Mucosa of rectum (tissue), 2 donors: ENCODE results near the gene JCAD.

ENCODE experiments used
- H3K27ac ChIP-seq, 2 donors: one replicate each; pipeline ENCODE4 v1.7.0; 2013; ENCODE audit warnings: inconsistent platforms in 2 of 2, low read depth in 2 of 2, low read length in 2 of 2
- H3K27me3 ChIP-seq, 2 donors: one replicate each; pipeline ENCODE4 v1.7.0; 2013; ENCODE audit warnings: low read length in 2 of 2; ENCODE audit not compliant: control insufficient read depth in 2 of 2, insufficient read depth in 2 of 2
- H3K36me3 ChIP-seq, 2 donors: one replicate each; pipeline ENCODE4 v1.7.0; 2013; ENCODE audit warnings: low read length in 2 of 2; ENCODE audit not compliant: control insufficient read depth in 2 of 2, insufficient read depth in 2 of 2
- H3K4me1 ChIP-seq, 2 donors: one replicate each; pipeline ENCODE4 v1.7.0; 2013; ENCODE audit warnings: low read length in 2 of 2, mild to moderate bottlenecking in 1 of 2; ENCODE audit not compliant: control insufficient read depth in 2 of 2, insufficient read depth in 2 of 2
- H3K4me3 ChIP-seq, 2 donors: one replicate each; pipeline ENCODE4 v1.7.0; 2013; ENCODE audit warnings: low read length in 2 of 2
- H3K9ac ChIP-seq, 2 donors: one replicate each; pipeline ENCODE4 v1.7.0; 2013; ENCODE audit warnings: low read length in 2 of 2, low read depth in 1 of 2, mild to moderate bottlenecking in 1 of 2
- H3K9me3 ChIP-seq, 2 donors: one replicate each; pipeline ENCODE4 v1.7.0; 2013; ENCODE audit warnings: low read length in 2 of 2; ENCODE audit not compliant: control insufficient read depth in 2 of 2
- donor health status: healthy.
- donor health status: Normal muscosa, but diverticular disease.

Gene JCAD

GRCh38 chr10:30074090-30074489 is 14.7 kb upstream of the JCAD start:
- H3K9ac ChIP-seq: no peak overlapping the region
- no peaks in the 10 kb centered on the region for H3K9me3 ChIP-seq
- H3K27ac ChIP-seq: no peak overlapping the region
- H3K4me3 ChIP-seq: no peak overlapping the region
- H3K27me3 ChIP-seq: no peaks in the 10 kb centered on the region
- H3K36me3 ChIP-seq: no peaks in the 10 kb centered on the region
- H3K4me1 ChIP-seq: no peaks in the 10 kb centered on the region

DNA sequence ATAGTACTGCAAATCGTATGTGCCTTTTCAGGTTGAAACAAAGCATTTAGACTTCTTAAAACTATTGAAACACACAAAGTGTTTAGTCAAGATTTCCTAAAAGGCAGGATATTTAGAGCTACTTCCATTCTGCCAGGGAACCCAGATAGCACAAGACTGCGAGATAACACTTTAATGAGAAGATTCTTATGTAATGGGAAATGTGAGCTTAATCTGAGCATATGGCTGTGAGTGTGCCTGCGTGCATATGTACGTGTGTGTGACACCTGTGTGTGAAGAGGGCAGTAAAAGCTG is 14.3 kb upstream of the JCAD start:
- no peaks in the 10 kb centered on the region for H3K27me3 ChIP-seq
- no peaks in the 10 kb centered on the region for H3K36me3 ChIP-seq
- no peak overlapping the region for H3K27ac ChIP-seq
- H3K4me1 ChIP-seq: no peaks in the 10 kb centered on the region
- no peak overlapping the region for H3K9ac ChIP-seq
- H3K4me3 ChIP-seq: no peak overlapping the region
- no peaks in the 10 kb centered on the region for H3K9me3 ChIP-seq

DNA sequence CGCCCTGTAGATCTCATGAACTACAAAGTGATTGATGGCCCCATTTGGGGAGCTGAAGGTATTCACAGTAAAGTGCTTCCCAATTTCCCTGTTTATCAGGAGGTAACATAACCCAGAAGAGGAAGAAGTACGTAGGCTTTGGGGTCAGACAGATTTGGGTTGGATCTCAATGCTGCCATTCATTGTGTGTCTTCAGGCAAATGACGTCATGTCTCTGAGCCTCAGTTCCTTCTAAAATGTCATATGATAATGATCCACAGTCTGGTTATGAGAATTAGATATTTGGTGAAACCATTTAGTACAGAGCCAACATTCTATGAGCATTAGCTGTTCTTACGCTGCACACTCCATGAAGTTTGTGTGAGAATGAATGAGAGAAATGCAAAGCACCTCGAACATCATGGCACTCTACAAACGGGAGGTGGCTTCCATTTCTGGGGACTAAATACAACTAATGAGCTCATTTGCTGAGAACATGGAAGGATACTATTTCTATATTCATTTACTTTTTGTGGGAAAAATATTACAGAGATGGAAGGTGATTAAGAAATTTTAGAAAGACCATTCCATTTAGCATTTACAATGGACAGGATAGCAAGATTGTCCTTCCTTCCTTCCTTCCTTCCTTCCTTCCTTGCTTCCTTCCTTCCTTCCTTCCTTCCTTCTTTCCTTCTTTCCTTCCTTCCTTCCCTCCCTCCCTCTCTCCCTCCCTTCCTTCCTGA is 13.8 kb upstream of the JCAD start:
- no peaks in the 10 kb centered on the region for H3K4me1 ChIP-seq
- H3K9ac ChIP-seq: no peak overlapping the region
- no peak overlapping the region for H3K27ac ChIP-seq
- H3K36me3 ChIP-seq: no peaks in the 10 kb centered on the region
- H3K27me3 ChIP-seq: no peaks in the 10 kb centered on the region
- no peaks in the 10 kb centered on the region for H3K9me3 ChIP-seq
- no peak overlapping the region for H3K4me3 ChIP-seq

- Histone ChIP-seq H3K4me1 (no peaks in the 10 kb centered on the region), H3K4me3 (no peak overlapping the region)
Measured at GRCh38 chr10:30072068-30072467, 12.7 kb upstream of the JCAD start.

DNA sequence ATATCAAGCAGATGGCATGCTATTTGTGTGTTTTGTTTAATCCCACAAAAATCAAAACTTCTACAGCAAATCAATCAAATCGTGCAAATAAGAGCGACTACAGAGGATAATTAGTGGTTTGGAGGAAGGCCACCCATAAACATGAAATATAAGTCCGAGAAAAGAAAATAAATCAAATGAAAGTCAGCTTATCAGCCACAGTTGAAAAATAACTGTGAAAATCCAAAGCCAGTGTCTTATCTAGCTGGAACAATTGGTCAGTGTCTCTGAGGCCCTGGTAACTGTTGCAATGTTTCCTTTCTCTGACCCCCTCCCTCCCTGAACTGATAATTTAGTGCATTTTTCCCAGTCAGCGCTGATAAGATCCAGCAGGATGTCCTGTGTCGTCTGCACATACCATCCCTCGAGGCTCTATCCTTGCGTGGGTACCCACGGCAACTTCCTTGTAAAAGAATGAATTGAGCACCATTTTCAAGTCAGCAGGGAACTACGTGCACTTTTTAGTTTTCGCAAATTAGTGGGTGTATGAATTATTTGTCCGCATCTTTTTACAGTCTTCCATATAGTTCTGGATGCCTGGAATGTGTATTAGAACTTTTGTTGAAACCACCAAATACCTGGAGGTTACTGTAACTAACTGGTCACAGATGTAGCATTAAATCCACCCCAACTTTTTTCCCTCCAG is 10.8 kb upstream of the JCAD start:
- H3K36me3 ChIP-seq: no peaks in the 10 kb centered on the region
- no peak overlapping the region for H3K9ac ChIP-seq
- no peak overlapping the region for H3K27ac ChIP-seq
- no peaks in the 10 kb centered on the region for H3K9me3 ChIP-seq
- H3K4me1 ChIP-seq: no peaks in the 10 kb centered on the region
- no peak overlapping the region for H3K4me3 ChIP-seq
- no peaks in the 10 kb centered on the region for H3K27me3 ChIP-seq

More at GRCh38 chr10:30072068-30072467, 12.7 kb upstream of the JCAD start:
- Histone ChIP-seq H3K27ac (no peak overlapping the region), H3K9me3 (no peaks in the 10 kb centered on the region), H3K36me3 (no peaks in the 10 kb centered on the region), H3K27me3 (no peaks in the 10 kb centered on the region), H3K9ac (no peak overlapping the region)

- Histone ChIP-seq H3K27me3 (no peaks in the 10 kb centered on the region), H3K36me3 (no peaks in the 10 kb centered on the region), H3K9me3 (no peaks in the 10 kb centered on the region), H3K27ac (no peak overlapping the region), H3K9ac (no peak overlapping the region), H3K4me1 (no peaks in the 10 kb centered on the region), H3K4me3 (no peak overlapping the region)
Measured at GRCh38 chr10:30068492-30069223, 9.3 kb upstream of the JCAD start.

DNA sequence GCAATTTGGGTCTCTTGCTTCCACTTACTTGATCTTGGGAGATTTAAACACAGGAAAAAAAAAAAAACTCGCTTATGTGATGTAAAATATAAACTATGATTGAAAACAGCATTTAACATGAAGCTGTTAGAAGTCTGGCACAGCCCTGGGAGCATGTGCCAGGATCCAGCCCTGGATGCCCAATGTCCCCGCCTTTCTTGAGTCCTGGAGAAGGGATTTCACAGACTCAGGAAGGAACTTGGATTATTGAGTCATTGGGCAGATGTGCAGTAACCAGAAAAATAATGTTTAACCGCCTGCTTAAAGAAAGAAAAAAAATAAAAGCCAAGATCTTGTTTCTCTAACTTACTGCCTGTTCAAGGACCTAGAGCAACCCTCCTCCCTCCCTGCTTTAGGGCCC is 3.7 kb upstream of the JCAD start:
- Histone ChIP-seq H3K9ac (no peak overlapping the region), H3K4me1 (no peaks in the 10 kb centered on the region), H3K27me3 (peaks cover 6 to 10% of the 10 kb centered on the region in 2 donors)

DNA sequence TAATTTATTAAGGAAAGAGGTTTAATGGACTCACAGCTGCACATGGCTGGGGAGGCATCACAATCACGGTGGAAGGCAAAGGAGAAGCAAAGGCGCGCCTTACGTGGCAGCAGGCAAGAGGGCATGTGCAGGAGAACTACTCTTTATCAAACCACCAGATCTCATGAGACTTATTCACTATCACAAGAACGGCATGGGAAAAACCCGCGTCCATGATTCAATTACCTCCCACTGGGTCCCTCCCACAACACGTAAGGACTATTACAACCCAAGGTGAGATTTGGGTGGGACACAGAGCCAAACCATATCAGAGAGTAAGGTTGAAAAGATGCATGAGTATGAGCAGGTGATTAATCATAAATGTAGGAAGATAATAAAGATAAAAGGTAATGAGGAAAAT is 3.2 kb upstream of the JCAD start:
- no peak overlapping the region for H3K27ac ChIP-seq
- H3K4me1 ChIP-seq: no peaks in the 10 kb centered on the region
- H3K27me3 ChIP-seq: peaks cover 7 to 10% of the 10 kb centered on the region in 2 donors

More for the DNA sequence above, 3.7 kb upstream of the JCAD start:
- no peak overlapping the region for H3K27ac ChIP-seq
- H3K9me3 ChIP-seq: no peaks in the 10 kb centered on the region
- H3K36me3 ChIP-seq: no peaks in the 10 kb centered on the region
- no peak overlapping the region for H3K4me3 ChIP-seq

DNA sequence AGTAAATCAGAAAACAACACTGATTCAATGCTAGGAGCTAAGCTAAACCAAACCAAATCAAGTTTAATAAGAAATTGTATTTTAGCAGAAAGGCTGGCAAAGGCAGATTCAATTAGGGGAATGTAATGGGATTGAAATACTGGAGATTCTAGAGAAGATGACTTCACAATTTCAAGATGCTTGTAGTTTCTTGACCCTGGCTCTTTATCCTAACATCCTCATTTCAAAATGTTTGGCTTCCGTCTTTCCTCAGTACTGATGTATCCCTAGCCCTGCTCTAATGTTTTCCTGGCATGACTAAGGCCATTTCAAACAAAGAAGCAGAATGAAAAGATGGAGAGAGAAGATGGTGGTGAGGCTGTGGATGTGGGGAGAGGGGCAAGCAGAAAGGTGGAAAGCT is 2.7 kb upstream of the JCAD start:
- Histone ChIP-seq H3K4me3 (no peak overlapping the region), H3K27ac (no peak overlapping the region), H3K4me1 (no peaks in the 10 kb centered on the region), H3K9me3 (no peaks in the 10 kb centered on the region), H3K36me3 (no peaks in the 10 kb centered on the region), H3K9ac (no peak overlapping the region), H3K27me3 (peaks cover 10% of the 10 kb centered on the region in 2 donors)

More for the DNA sequence above, 3.2 kb upstream of the JCAD start:
- Histone ChIP-seq H3K4me3 (no peak overlapping the region), H3K9ac (no peak overlapping the region), H3K36me3 (no peaks in the 10 kb centered on the region), H3K9me3 (no peaks in the 10 kb centered on the region)

GRCh38 chr10:30058570-30059132 is 735 bp downstream of the JCAD start:
- no peaks in the 10 kb centered on the region for H3K36me3 ChIP-seq
- H3K27me3 ChIP-seq: peaks cover 10% of the 10 kb centered on the region in 2 donors
- H3K4me1 ChIP-seq: no peaks in the 10 kb centered on the region
- peak overlapping the region; percentile 37 to 52 for H3K27ac ChIP-seq
- peak overlapping the region in 1 of 2 donors; percentile 57 for H3K9ac ChIP-seq
- no peaks in the 10 kb centered on the region for H3K9me3 ChIP-seq
- H3K4me3 ChIP-seq: peak overlapping the region; percentile 52
